ENCODE measurements around the gene CD72. TPM values are rescaled to one million over a fixed set of nuclear protein-coding genes. Genes with fewer than 3 reads are reported as not detected.

The CD72 gene
- total RNA-seq, 1 donor from 2014 or later = 4.9 TPM

- no peak for TF ChIP-seq CTCF (IDR thresholded peaks at IDR 0.05; ENCODE audit: partially characterized antibody, unreplicated experiment)
- Mint-ChIP-seq H3K36me3 (ENCODE audit: unreplicated experiment) (peaks cover 25% of the 10 kb centered on the region), H3K27me3 (ENCODE audit: unreplicated experiment) (peaks cover 4% of the 10 kb centered on the region), H3K4me3 (ENCODE audit: unreplicated experiment) (no peak overlapping the region), H3K4me1 (ENCODE audit: low read depth, unreplicated experiment) (no peaks in the 10 kb centered on the region), H3K9me3 (ENCODE audit: unreplicated experiment) (peaks cover 5% of the 10 kb centered on the region), H3K27ac (ENCODE audit: unreplicated experiment) (no peak overlapping the region)
- no peak for DNase-seq
These were observed 39.1 kb downstream of the CD72 start for GRCh38 chr9:35579130-35579529.

GRCh38 chr9:35577486-35577885, 40.7 kb downstream of the CD72 start:
- Mint-ChIP-seq H3K4me3 (ENCODE audit: unreplicated experiment) (no peak overlapping the region), H3K27ac (ENCODE audit: unreplicated experiment) (no peak overlapping the region)

GRCh38 chr9:35575478-35575877, 42.7 kb downstream of the CD72 start:
- H3K4me3 Mint-ChIP-seq (ENCODE audit: unreplicated experiment) = no peak overlapping the region
- no peaks in the 10 kb centered on the region for H3K4me1 Mint-ChIP-seq (ENCODE audit: low read depth, unreplicated experiment)
- H3K9me3 Mint-ChIP-seq (ENCODE audit: unreplicated experiment) = peaks cover 3% of the 10 kb centered on the region
- peaks cover 2% of the 10 kb centered on the region for H3K27me3 Mint-ChIP-seq (ENCODE audit: unreplicated experiment)
- DNase-seq = no peak
- H3K27ac Mint-ChIP-seq (ENCODE audit: unreplicated experiment) = no peak overlapping the region
- TF ChIP-seq CTCF (IDR thresholded peaks at IDR 0.05; ENCODE audit: partially characterized antibody, unreplicated experiment) = no peak
- H3K36me3 Mint-ChIP-seq (ENCODE audit: unreplicated experiment) = peaks cover 11% of the 10 kb centered on the region

More at GRCh38 chr9:35577486-35577885, 40.7 kb downstream of the CD72 start:
- Mint-ChIP-seq H3K9me3 (ENCODE audit: unreplicated experiment) (peaks cover 5% of the 10 kb centered on the region), H3K4me1 (ENCODE audit: low read depth, unreplicated experiment) (no peaks in the 10 kb centered on the region), H3K36me3 (ENCODE audit: unreplicated experiment) (peaks cover 23% of the 10 kb centered on the region), H3K27me3 (ENCODE audit: unreplicated experiment) (peaks cover 4% of the 10 kb centered on the region)
- no peak for DNase-seq
- TF ChIP-seq CTCF (IDR thresholded peaks at IDR 0.05; ENCODE audit: partially characterized antibody, unreplicated experiment) = no peak

GRCh38 chr9:35574578-35575122, 43.6 kb downstream of the CD72 start:
- peaks cover 2% of the 10 kb centered on the region for H3K4me1 Mint-ChIP-seq (ENCODE audit: low read depth, unreplicated experiment)
- peaks cover 2% of the 10 kb centered on the region for H3K9me3 Mint-ChIP-seq (ENCODE audit: unreplicated experiment)
- H3K27ac Mint-ChIP-seq (ENCODE audit: unreplicated experiment) = no peak overlapping the region
- TF ChIP-seq CTCF (IDR thresholded peaks at IDR 0.05; ENCODE audit: partially characterized antibody, unreplicated experiment) = no peak
- no peak overlapping the region for H3K4me3 Mint-ChIP-seq (ENCODE audit: unreplicated experiment)
- peaks cover 2% of the 10 kb centered on the region for H3K27me3 Mint-ChIP-seq (ENCODE audit: unreplicated experiment)
- H3K36me3 Mint-ChIP-seq (ENCODE audit: unreplicated experiment) = peaks cover 4% of the 10 kb centered on the region
- DNase-seq = no peak

GRCh38 chr9:35570709-35571504, 47.3 kb downstream of the CD72 start:
- H3K27me3 Mint-ChIP-seq (ENCODE audit: unreplicated experiment) = peaks cover 2% of the 10 kb centered on the region

More at GRCh38 chr9:35570709-35571504, 47.3 kb downstream of the CD72 start:
- Mint-ChIP-seq H3K4me3 (ENCODE audit: unreplicated experiment) (no peak overlapping the region), H3K9me3 (ENCODE audit: unreplicated experiment) (peaks cover 2% of the 10 kb centered on the region), H3K27ac (ENCODE audit: unreplicated experiment) (no peak overlapping the region), H3K36me3 (ENCODE audit: unreplicated experiment) (no peaks in the 10 kb centered on the region), H3K4me1 (ENCODE audit: low read depth, unreplicated experiment) (peaks cover 10% of the 10 kb centered on the region)
- TF ChIP-seq CTCF (IDR thresholded peaks at IDR 0.05; ENCODE audit: partially characterized antibody, unreplicated experiment) = no peak
- DNase-seq = no peak
